Prostate gland (tissue), 2 donors: Measurements from ENCODE around the gene PITPNB.

Experiments used
- POLR2A ChIP-seq: fragments of 450-650 bp; IDR thresholded peaks from one replicate; pipeline ENCODE4 v1.6.1; 2016; ENCODE audit warnings: antibody characterized with exemption, mild to moderate bottlenecking
- POLR2AphosphoS5 ChIP-seq: sonication (generic); formaldehyde crosslinking; IDR thresholded peaks from one replicate; pipeline ENCODE4 v1.6.1; 2017; ENCODE audit warnings: antibody characterized with exemption
- TF ChIP-seq, protein P1 (sequence below), 4 experiments: fragments of 200-600 bp in 2 of 4; fragments of 450-650 bp in 2 of 4; sonication (generic) in 2 of 4; IDR thresholded peaks; 1 replicate in 3 of 4; 2 replicates in 1 of 4; pipeline ENCODE4 v1.5.1; 2016 to 2019; ENCODE audit warnings: antibody characterized with exemption in 4 of 4, mild to moderate bottlenecking in 2 of 4, moderate library complexity in 2 of 4

DNA sequence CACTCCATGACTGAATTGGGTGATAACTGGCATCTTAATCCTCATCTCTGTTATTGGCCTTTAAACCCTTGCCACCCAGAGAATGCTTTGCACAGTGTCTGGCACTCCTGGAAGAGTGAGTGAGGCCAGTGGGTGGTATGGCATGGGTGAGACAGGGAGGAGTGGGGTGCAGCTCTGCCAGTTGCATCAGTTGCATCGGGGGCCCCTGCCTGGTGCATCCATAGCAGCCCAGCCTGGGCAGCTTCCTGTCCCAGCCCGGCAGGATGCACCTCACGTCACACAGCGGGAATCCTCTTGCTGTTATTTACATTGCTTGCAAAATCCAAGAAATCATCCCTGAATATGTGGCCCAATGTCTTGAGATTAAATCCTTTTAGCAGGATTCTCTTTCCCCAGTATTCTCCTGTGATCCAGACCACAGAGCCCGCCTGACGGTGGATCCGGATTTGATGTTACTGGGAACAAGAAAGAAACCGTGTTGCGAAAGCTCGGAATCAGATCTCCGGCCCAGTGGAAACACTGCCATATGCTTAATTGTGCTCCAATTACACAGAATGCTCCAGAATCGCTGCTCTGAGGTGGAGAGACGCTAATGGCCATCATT, 79.9 kb downstream of the PITPNB start:
- TF ChIP-seq, protein P1, sequence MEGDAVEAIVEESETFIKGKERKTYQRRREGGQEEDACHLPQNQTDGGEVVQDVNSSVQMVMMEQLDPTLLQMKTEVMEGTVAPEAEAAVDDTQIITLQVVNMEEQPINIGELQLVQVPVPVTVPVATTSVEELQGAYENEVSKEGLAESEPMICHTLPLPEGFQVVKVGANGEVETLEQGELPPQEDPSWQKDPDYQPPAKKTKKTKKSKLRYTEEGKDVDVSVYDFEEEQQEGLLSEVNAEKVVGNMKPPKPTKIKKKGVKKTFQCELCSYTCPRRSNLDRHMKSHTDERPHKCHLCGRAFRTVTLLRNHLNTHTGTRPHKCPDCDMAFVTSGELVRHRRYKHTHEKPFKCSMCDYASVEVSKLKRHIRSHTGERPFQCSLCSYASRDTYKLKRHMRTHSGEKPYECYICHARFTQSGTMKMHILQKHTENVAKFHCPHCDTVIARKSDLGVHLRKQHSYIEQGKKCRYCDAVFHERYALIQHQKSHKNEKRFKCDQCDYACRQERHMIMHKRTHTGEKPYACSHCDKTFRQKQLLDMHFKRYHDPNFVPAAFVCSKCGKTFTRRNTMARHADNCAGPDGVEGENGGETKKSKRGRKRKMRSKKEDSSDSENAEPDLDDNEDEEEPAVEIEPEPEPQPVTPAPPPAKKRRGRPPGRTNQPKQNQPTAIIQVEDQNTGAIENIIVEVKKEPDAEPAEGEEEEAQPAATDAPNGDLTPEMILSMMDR (IDR thresholded peaks at IDR 0.05) = no peak
- TF ChIP-seq POLR2AphosphoS5 = no peak
- no peak for TF ChIP-seq POLR2A
